Measurements from ENCODE around the gene ARAP1. TPM values are rescaled to one million over a fixed set of nuclear protein-coding genes. Genes with fewer than 3 reads are reported as not detected.

Gene ARAP1
- total RNA-seq, 4 donors from 2014 or later: 53.8 to 126 (median 88.8) TPM

DNA sequence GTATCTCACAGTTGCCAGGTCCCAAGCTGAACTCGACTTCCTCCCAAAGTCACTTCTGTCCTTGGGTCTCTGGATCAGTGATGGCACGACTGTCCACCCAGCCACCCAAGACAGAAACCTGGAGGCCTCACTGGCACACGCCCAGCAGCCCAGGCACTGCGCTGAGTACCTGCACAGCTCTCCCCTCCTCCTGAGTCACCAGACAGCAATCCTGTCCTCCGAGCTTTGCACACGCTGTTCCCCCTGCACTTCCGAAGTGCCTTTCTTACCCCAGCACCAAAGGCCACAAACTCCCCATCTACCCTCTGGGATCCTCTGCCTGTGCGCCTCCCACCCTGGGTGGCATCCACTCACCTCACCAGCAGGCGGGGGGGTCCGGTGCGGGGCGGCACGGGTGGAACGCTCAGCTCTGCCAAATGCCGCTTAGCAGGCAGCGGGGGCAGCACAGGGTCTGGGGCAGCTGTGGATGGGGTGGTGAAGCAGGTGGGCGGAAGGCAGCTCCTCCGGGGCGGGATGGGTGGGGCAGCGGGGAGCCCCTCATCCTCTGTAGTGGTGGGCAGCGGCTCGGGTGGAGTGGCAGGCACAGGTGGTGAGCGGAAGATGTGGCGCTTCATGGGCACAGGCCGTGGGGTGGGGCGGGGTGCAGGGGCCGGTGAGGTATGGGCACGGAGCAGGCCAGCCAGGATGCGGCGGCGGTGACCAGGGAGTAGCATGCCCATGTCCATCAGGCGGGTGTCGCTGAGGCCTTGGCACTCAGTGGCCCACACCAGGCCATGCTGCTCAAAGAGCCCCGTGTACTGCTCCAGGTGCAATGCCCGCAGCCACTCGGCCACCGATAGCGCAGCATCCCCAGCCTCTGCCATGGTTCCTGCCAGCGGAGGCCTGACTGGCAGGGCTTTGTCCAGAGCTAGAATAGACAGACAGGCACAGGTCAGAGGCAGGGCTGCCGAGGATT lies 25.7 kb downstream of the ARAP1 start:
- no peak for DNase-seq (ENCODE audit: low spot score in 2 of 2)
- 87% methylated on average over 21 of the region's 40 CpGs for WGBS
- Histone ChIP-seq H3K36me3 (no peaks in the 10 kb centered on the region), H3K27ac (no peak overlapping the region), H3K27me3 (no peaks in the 10 kb centered on the region), H3K9me3 (no peaks in the 10 kb centered on the region), H3K4me1 (peaks cover 35% of the 10 kb centered on the region), H3K4me3 (no peak overlapping the region)
- no peak for TF ChIP-seq POLR2AphosphoS5 (IDR thresholded peaks at IDR 0.05)
- TF ChIP-seq, protein P1, sequence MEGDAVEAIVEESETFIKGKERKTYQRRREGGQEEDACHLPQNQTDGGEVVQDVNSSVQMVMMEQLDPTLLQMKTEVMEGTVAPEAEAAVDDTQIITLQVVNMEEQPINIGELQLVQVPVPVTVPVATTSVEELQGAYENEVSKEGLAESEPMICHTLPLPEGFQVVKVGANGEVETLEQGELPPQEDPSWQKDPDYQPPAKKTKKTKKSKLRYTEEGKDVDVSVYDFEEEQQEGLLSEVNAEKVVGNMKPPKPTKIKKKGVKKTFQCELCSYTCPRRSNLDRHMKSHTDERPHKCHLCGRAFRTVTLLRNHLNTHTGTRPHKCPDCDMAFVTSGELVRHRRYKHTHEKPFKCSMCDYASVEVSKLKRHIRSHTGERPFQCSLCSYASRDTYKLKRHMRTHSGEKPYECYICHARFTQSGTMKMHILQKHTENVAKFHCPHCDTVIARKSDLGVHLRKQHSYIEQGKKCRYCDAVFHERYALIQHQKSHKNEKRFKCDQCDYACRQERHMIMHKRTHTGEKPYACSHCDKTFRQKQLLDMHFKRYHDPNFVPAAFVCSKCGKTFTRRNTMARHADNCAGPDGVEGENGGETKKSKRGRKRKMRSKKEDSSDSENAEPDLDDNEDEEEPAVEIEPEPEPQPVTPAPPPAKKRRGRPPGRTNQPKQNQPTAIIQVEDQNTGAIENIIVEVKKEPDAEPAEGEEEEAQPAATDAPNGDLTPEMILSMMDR (IDR thresholded peaks at IDR 0.05): no peak
- no peak for TF ChIP-seq POLR2A (IDR thresholded peaks at IDR 0.05)
- TF ChIP-seq EP300 (IDR thresholded peaks at IDR 0.05): no peak

DNA sequence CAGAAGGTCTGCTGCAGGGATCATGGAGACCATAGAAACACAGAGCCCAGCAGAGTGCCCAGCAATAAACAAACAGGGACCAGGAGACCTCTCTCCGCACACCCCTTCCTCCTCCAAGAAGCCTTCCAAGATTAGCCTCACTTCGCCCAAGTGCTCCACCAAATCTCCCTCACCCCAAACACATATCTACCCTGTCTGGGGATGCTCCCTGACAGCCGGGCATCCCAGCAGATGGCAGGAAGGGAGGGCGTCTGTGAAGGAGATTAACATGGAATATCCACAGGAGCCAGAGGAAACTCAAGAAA lies 26.5 kb downstream of the ARAP1 start:
- Histone ChIP-seq H3K27ac (no peak overlapping the region), H3K4me3 (no peak overlapping the region), H3K27me3 (no peaks in the 10 kb centered on the region), H3K9me3 (no peaks in the 10 kb centered on the region), H3K4me1 (peaks cover 44% of the 10 kb centered on the region), H3K36me3 (no peaks in the 10 kb centered on the region)
- 74% methylated on average over 4 of the region's 4 CpGs for WGBS
- no peak for DNase-seq (ENCODE audit: low spot score in 2 of 2)
- TF ChIP-seq POLR2A (IDR thresholded peaks at IDR 0.05) (no peak), EP300 (IDR thresholded peaks at IDR 0.05) (no peak), POLR2AphosphoS5 (IDR thresholded peaks at IDR 0.05) (no peak)
- TF ChIP-seq, protein P1 (IDR thresholded peaks at IDR 0.05): no peak

DNA sequence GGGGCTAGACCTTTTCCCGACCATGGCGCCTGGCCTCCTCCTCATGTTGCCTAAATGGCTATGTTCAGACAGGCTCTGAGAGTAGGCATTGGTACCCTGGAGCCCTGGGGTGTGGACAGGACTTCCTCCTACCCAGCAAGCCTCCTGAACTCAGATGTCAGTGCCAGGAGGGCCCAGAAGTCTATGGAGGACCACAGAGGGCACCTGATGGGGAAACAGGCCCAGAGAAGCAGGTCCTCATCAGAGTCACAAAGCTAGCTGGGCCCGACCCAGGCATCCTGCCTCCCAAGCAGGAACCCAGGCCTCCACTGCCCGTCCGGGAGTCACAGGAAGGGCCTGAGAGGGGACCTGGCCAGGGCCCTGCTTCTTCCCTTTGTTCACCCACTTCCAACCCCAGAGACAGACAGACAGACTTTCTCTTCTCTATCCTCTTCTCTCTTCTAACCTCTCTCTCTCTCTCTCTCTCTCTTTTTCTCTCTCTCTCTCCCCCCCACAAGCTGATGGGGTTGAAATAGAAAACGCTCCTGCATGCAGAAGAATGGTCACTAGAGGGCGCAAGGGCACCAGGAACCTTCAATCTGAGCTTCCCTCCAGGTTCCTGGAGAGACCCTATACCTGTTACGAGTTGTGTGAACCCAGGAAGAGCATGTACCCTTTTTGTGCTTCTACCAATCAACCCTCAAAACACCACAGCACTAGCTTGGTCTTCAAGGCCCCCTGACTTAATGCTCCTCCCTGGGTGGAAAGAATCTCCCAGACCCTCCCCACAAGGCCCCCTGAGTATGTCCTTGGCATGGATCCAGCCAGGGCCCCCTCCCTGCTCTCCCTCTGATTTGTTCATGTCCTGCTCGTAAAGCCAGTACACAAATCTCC lies 27.1 kb downstream of the ARAP1 start:
- Histone ChIP-seq H3K4me1 (peaks cover 50% of the 10 kb centered on the region), H3K4me3 (no peak overlapping the region), H3K9me3 (no peaks in the 10 kb centered on the region), H3K36me3 (no peaks in the 10 kb centered on the region), H3K27ac (peak overlapping the region; percentile 85), H3K27me3 (no peaks in the 10 kb centered on the region)
- TF ChIP-seq POLR2AphosphoS5 (IDR thresholded peaks at IDR 0.05): no peak
- TF ChIP-seq, protein P1 (IDR thresholded peaks at IDR 0.05): peak; percentile 89 to 91
- 48% methylated on average over 9 of the region's 9 CpGs for WGBS
- no peak for DNase-seq (ENCODE audit: low spot score in 2 of 2)

DNA sequence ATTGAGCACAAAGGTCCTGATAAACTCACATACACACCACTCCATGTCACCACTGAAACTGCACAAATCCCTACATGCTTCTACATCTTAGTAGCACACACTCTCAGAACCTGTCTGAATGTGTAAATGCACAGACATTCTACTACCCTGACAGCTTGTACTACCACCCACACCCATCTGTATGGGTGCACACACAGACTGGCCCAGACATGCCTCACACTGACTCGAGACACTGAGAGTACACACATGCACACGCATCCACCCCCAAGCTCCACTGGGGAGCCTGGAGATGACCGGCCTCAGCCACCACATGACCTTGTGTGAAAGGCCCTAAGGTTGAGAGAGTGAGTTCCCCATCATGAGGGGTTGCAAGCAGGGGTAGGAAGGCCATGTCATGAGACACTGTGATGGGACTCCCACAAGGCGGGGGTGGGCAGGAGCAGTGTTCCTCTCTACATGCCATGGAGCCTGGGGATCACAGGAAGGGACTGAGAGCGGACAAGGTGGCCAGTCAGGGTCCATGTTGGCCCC lies 28.1 kb downstream of the ARAP1 start:
- TF ChIP-seq EP300 (IDR thresholded peaks at IDR 0.05) (no peak), POLR2A (IDR thresholded peaks at IDR 0.05) (no peak), POLR2AphosphoS5 (IDR thresholded peaks at IDR 0.05) (no peak)
- TF ChIP-seq, protein P1 (IDR thresholded peaks at IDR 0.05): no peak
- 57% methylated on average over 3 of the region's 5 CpGs for WGBS
- Histone ChIP-seq H3K4me1 (peaks cover 60% of the 10 kb centered on the region), H3K27me3 (no peaks in the 10 kb centered on the region), H3K27ac (peak overlapping the region; percentile 85), H3K4me3 (no peak overlapping the region), H3K9me3 (no peaks in the 10 kb centered on the region), H3K36me3 (no peaks in the 10 kb centered on the region)
- DNase-seq (ENCODE audit: low spot score in 2 of 2): no peak

DNA sequence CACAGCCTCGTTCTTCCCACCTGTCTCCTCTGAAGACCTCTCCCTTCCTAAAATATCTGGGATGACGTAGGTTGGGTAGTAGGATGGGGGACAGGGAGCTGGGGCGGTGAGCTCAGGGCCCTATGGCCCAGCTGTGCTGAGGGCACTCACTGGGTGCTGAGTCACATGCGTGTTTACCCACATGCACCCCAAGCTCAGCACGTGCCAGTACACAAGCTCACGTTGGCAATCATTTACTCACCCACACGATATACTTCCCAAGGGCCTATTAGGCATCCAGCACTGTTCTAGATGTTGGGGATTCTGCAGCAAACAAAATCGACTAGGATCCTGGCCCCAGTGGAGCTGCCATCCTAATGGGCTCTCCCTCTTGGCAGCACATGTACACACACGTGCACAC lies 28.7 kb downstream of the ARAP1 start:
- Histone ChIP-seq H3K27me3 (no peaks in the 10 kb centered on the region), H3K4me1 (peaks cover 66% of the 10 kb centered on the region), H3K27ac (peak overlapping the region; percentile 85), H3K4me3 (no peak overlapping the region), H3K36me3 (no peaks in the 10 kb centered on the region), H3K9me3 (no peaks in the 10 kb centered on the region)
- TF ChIP-seq, protein P1 (IDR thresholded peaks at IDR 0.05): no peak
- TF ChIP-seq EP300 (IDR thresholded peaks at IDR 0.05) (no peak), POLR2A (IDR thresholded peaks at IDR 0.05) (no peak), POLR2AphosphoS5 (IDR thresholded peaks at IDR 0.05) (no peak)
- 72% methylated on average over 8 of the region's 9 CpGs for WGBS
- no peak for DNase-seq (ENCODE audit: low spot score in 2 of 2)

Measured in suprapubic skin (tissue), 4 donors.